T47D (cell line): ENCODE data around the gene ADCY7.

ENCODE experiments used
- DNase-seq, 2 experiments: peaks; one replicate each; pipeline versions ENCODE4 v3.0.0 to v3.0.0-alpha.2; 2011 to 2012; ENCODE audit warnings: low read depth in 1 of 2, low spot score in 1 of 2
- JUND ChIP-seq: IDR thresholded peaks from 2 replicates; pipeline ENCODE4 v1.6.1; 2012; ENCODE audit warnings: low read depth
- in situ Hi-C: cut with HindIII; loops from 2 replicates; pipeline ENCODE4 v1.10.0; 2016; ENCODE audit warnings: low sequenced_read_pairs, low pct_unique_long_range_greater_than_20kb

ADCY7 gene

DNA sequence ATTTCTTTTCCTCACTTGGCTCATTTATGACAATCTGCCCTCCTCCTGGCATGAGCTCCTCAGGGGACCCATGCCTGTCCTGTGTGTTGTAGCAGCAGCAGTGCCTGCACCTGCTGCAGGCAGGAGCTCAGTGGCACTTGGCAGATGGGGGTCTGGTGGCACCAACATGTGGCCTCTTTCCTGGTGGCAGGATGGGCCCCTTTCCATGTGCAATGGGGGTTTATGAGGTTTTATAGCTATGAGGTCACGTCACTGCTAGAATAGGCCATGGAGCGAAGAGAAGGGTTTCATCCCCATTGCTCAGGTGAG, 7.0 kb downstream of the ADCY7 start:
- DNase-seq, result no peak
- TF ChIP-seq JUND, result no peak
- in situ Hi-C loops, result no loop called here

DNA sequence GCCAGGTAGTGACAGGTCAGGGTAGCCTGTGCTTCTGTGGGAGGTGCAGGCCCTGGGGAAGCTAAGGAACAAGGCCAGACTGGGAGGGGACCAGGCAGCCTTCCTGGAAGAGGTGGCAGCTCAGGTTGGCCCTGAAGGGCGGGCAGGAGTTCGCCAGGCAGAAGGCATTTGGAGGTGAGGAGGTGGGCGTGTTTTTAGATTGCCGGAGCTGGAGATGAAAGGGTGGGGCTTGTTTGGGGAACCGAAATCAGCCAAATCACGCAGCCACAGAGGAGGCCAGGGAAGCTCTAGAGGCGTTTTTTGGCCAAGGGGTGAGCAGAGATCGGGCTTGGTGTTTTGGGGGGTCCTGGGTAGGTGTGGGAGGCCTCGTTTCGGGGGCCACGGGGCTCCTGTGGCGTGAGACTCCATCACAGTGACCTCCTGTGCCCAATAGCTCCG, 7.6 kb downstream of the ADCY7 start:
- in situ Hi-C loops, result no loop called here

DNA sequence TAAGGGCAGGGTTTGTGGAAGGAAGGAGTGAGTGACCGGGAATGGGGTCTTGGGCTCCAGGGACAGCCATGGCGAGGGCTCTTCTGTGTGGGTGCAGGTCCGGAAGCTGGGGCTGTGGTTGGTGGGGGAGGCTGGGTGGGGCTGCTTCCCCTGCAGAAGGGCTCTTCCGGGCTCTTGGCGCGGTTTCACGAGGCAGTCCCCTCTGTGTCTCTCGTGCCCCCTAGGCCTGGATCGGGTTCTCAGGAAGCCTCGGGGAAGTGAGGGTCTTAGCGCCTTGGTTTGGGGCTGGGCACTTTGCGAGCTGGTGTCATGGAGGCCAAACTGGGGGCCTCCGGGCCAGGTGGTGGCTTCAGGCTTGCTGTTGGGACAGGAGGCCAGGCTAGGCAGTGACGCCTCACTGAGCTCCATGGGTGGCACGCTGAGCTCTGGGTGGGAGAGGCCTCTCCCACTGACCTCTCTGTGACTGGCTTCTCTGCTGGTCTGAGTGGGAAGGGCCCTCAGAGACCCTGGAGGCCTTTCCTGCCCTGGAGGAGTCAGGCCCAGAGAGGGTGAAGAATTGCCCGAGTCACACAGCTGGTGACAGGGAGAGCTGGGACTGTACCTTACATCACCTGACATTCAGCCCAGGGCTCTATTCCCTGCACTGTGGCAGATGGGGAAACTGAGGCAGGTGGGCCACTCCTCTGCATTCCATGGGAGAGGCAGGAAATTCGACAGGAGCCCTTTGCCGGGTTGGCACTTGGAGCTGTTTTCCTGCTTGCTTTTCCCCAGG, 8.2 kb downstream of the ADCY7 start:
- no peak for DNase-seq
- no peak for TF ChIP-seq JUND
- in situ Hi-C loops, result no loop called here

More for the DNA sequence above, 7.6 kb downstream of the ADCY7 start:
- no peak for DNase-seq
- no peak for TF ChIP-seq JUND

DNA sequence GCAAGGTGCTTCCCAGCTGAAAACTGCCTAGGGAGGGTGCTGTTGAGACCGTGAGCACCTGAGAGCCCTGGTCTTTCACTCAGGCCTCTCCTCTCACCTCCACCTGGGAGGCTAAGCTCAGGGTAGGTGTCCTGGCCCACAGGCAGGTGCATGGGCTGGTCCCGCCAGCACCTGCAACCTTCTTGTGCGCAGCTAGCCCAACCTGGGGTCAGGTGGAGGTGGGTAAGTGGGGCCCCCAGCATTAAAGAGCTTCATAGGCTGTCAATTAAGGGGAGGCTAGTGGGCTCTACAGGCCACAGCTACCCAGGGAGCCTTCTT, 8.7 kb downstream of the ADCY7 start:
- TF ChIP-seq JUND, result no peak
- in situ Hi-C loops, result no loop called here
- no peak for DNase-seq

DNA sequence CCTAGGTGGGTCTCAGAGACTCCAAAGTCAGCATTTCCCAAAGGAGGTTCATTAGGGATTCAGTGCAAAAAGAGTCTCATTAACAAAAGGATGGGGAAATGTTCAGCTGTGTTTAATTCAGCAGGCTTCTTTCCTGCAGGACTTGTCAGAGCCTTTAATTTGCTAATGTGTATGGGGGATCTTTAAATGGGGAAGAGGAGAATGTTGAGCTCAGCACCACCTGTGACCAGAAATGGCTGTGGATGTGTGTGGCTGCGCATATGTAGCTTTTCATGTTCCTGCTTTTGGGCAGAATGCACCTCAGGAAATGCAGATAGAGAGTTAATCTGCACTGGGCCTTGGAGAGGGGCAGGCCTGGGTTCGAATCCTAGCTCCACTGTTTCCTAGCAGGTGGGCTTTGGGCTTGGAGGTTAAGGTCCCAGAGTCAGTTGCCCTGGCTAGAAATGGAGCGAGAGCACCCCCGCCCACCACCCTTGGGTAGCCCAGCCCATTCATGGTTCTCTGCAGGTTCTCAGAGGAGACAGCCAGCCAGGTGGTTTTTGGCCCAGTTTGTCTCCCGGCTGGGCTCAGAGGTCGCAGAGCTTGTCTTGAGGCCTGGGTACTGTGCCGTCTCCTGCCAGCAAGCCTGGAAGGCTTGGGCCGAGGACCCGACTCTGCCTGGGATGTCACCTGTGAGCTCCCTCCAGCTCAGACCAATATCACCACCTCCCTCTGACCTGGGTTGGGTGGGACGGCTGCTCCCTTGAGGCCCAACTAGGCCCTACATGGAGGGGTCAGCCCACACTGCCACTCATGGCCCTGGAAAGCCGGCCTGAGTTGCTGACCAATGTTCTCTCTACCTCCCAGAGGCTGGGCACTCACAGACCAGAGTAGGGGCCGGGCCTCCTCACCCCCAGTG, 9.3 kb downstream of the ADCY7 start:
- TF ChIP-seq JUND, result no peak
- no peak for DNase-seq
- in situ Hi-C loops, result no loop called here

DNA sequence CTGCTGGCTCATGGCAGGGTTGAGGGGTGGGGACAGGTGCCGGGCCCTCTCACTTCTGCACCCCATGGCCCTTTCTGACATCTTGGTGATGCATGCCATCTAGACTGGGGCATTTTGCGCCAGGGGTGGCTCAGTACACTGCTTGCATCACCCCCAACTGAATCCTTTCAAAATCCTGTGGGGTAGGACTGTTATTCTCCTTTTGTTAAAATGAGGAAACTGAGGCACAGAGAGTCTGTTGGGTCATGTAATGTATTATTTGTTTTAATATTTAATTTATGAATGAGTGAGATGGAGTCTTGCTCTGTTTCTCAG, 9.9 kb downstream of the ADCY7 start:
- no peak for DNase-seq
- no peak for TF ChIP-seq JUND
- in situ Hi-C loops, result no loop called here

DNA sequence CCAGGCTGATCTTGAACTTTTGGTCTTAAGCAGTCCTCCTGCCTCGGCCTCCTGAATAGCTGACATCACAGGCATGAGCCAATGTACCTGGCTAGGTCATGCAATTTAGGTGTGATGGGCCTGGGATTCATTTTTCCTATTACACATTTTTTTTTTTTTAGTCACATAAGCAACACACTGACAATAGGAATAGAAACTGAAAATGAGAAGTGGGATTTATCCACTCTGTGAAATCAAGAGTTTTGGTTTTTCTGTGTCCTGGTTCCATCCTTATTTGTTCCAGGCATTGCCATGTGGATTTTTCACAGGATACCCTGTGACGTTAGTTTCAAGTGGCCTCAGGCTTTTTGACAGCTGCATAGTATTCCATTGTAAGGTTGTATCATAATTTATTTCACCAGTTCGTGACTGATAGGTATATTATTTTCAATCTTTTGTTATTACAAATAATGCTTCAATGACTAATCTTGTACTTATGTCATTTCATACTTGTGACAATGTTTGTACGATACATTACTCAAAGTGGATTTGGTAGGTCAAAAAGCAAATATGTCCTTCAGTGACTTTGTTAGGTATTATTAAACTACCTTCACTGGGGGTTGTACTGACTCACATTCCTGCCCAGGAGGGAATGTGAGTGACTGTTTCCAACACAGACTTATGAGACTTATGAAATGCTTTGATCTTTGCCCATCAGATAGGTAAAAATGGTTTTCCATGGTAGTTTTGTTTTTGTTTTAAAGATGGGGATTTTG, 10.6 kb downstream of the ADCY7 start:
- in situ Hi-C loops, result no loop called here

DNA sequence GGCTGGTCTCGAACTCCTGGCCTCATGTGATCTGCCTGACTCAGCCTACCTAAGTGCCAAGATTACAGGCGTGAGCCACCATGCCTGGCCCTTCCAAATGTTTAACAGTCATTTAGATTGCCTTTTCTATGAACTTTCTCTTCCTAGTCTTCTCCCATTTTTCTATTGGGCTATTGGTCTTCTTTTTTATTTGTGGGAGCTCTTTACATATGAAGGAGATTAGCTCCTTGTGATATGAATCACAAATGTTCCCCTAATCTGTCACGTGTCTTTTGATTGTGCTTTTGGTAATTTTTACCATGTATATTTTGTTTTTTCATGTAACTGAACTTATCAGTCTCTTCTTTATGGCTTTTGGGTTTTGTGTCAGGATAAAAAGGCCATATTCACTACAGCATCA, 11.9 kb downstream of the ADCY7 start:
- DNase-seq, result no peak
- TF ChIP-seq JUND, result no peak
- in situ Hi-C loops, result no loop called here

More for the DNA sequence above, 10.6 kb downstream of the ADCY7 start:
- DNase-seq, result no peak
- TF ChIP-seq JUND, result no peak

DNA sequence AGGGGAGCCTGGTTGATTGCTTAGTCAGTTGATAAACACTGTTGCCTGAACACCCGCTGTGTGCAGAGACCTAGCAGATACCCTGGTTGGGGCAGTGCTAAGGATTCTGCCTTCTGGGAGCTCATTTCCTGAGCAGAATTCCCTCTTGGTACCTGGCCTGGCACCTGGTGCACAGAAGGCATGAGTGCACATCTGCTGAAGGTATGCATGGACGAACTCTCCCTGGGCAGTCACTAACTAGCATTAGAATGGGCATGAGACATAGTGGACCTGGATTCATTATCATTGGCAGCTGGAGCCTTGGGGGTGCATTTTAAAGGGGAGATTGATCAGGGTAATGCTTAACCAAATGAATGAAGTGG, 13.1 kb downstream of the ADCY7 start:
- no peak for DNase-seq
- in situ Hi-C loops, result no loop called here
- no peak for TF ChIP-seq JUND

DNA sequence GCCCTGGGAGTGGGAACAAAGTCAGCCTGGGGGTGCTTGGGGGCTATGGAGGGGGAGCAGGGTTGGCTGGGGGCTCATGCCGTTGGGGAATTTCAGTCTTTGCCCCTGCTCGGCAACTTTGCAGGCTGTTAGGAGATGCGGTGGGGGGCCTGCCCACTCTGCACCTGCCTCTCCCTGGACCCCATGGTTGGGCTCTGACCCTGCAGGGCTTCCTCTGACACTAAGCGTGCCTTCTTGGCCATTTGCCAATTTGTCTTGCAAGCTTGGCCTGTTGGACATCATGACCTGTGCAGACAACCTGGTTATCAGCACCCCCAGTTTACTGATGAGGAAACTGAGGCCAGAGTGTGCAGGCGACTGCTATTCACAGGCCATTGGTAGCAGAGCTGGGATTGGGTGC, 14.6 kb downstream of the ADCY7 start:
- TF ChIP-seq JUND, result no peak
- no peak for DNase-seq
- in situ Hi-C loops, result no loop called here

DNA sequence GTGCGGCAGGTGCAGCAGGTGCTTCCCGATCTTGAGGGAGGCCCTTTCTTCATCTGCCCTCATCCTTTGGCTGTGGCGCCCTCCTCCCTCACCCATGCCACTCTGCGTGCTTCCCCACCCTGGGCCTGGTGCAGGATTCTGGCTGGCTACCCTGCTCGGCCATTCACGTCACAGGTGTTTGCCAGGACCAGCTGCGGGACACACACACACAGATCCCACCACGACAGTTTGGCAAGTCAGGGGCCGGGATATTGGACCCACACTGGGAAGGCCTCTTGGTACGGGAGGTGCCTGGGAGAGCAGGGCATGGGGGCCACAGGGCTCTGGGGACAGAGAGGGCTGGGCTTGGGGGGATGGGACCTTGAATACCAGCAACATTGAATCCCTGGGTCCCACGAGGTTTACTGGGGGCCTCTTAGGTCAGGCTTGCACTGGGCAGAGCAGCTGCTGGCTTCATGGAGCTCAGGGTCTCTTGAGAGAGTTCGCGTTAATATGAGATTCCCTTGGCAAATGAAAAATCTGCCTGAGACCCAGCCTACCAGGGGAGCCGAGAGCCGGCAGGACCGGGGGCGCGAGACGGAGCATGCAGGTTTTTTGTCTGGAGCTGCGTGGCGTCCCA, 15.1 kb downstream of the ADCY7 start:
- in situ Hi-C loops, result no loop called here
- no peak for TF ChIP-seq JUND
- DNase-seq, result no peak

DNA sequence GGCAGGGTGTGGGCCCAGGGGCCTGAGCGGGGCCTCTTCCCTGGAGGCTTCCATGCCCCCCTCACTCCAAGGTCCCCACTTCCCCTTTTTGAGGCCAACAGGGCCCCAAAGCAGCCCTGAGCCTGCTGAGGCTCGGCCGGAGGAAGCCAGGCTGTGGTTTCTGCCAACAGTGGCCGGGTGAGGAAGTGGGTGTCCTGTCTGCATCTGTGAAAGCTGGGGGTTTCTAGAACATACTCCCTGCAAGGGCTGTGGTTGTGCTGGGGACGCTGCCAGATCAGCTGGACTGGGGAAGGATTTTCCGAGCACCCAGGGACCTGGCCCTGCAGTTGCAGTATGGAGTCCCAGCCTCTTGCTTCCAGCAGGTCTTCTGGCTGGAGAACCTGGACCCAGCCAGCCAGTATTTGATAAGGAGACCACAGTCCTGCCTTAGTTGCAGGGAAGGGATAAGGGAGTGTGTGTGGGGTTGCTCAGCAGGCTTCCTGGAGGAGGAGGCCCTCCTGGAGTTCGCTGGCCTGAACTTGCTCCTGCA, 15.7 kb downstream of the ADCY7 start:
- TF ChIP-seq JUND, result no peak
- in situ Hi-C loops, result no loop called here
- no peak for DNase-seq
